Immature natural killer cell (primary cell): ENCODE results near the gene EMSY. TPM values are rescaled to one million over a fixed set of nuclear protein-coding genes. Genes with fewer than 3 reads are reported as not detected.
"Not testable (repeated sequence)": the region's sequence is repeated elsewhere in the genome, so short reads cannot be mapped to it uniquely, and the experiment has no call there.

Experiments used
- DNase-seq, 3 donors: peaks; one replicate each; pipeline ENCODE4 v3.0.0; 2022; ENCODE audit warnings: mixed read lengths in 1 of 3
- H3K27ac Mint-ChIP-seq, 6 donors: one replicate each; pipeline ENCODE4 v1.8.0; 2020; ENCODE audit warnings: mixed read lengths in 6 of 6, mild to moderate bottlenecking in 5 of 6, inconsistent platforms in 4 of 6, moderate library complexity in 3 of 6
- H3K27me3 Mint-ChIP-seq, 3 donors: one replicate each; pipeline ENCODE4 v1.8.0; 2020 to 2021; ENCODE audit warnings: low read depth in 3 of 3, mild to moderate bottlenecking in 3 of 3, mixed read lengths in 3 of 3, moderate library complexity in 3 of 3, inconsistent platforms in 1 of 3
- H3K36me3 Mint-ChIP-seq, 3 donors: one replicate each; pipeline ENCODE4 v1.8.0; 2020; ENCODE audit warnings: mixed read lengths in 3 of 3, inconsistent platforms in 2 of 3, mild to moderate bottlenecking in 2 of 3
- H3K4me1 Mint-ChIP-seq, 2 donors: one replicate each; pipeline ENCODE4 v1.8.0; 2020; ENCODE audit warnings: inconsistent platforms in 2 of 2, mild to moderate bottlenecking in 2 of 2, mixed read lengths in 2 of 2, moderate library complexity in 1 of 2
- H3K4me3 Mint-ChIP-seq, 5 donors: one replicate each; pipeline ENCODE4 v1.8.0; 2020; ENCODE audit warnings: mild to moderate bottlenecking in 5 of 5, mixed read lengths in 5 of 5, inconsistent platforms in 3 of 5, moderate library complexity in 3 of 5
- H3K9me3 Mint-ChIP-seq, 6 donors: one replicate each; pipeline ENCODE4 v1.8.0; 2020; ENCODE audit warnings: mild to moderate bottlenecking in 6 of 6, mixed read lengths in 6 of 6, inconsistent platforms in 4 of 6, moderate library complexity in 3 of 6
- polyA plus RNA-seq, 3 donors: library from polyadenylated mRNA; unstranded; fragments of 300-500 nt; fragmentation: Illumina TruSeq; gene quantifications; one replicate each; pipeline ENCODE4 v1.2.3, GENCODE V29; 2021

Gene EMSY
- polyA plus RNA-seq, 3 donors from 2014 or later = 14.4 to 16.9 (median 15.5) TPM

DNA sequence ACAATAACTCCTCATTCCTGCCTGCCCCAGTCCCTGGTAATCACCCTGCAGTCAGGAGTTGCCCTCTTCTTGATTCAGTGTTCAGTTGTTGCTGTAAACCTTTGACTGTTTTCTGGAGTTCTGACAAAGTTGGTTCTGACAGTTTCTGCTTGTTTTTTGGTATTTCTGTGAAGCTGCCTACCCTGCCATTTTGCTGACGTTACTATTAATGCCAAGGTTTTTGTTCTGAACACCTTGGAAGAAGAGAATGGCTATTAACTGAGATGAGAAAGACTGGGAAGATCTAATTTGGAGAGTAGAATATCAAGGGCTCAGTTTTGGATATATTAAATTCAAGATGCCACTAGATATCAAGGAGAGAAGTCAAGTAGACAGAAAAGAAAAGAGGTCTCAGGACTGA is 113.7 kb downstream of the EMSY start:
- Mint-ChIP-seq H3K9me3 (no peaks in the 10 kb centered on the region), H3K27ac (no peak overlapping the region), H3K36me3 (no peaks in the 10 kb centered on the region), H3K4me1 (no peaks in the 10 kb centered on the region), H3K27me3 (peaks cover 2 to 9% (median 2%) of the 10 kb centered on the region in 3 donors), H3K4me3 (no peak overlapping the region)
- no peak for DNase-seq

DNA sequence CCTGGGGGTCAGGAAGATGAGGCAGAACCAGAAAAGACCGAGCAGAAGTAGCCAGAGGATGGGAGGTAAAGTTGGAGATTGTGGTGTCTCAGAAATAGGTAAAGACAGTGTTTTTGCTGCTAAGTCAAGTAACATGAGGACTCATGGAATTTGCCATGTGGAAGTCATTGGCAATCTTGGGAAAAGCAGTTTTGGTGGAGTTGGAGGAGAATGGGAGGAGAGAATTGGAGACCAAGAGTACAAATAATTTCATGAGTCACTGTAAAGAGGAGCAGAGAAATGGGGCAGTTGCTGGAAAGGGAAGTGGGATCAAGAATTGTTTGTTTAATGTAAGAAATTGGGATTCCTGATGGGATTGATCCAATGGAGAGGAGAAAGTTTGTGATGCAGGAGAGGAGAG is 114.1 kb downstream of the EMSY start:
- DNase-seq = no peak
- H3K9me3 Mint-ChIP-seq = no peaks in the 10 kb centered on the region
- no peaks in the 10 kb centered on the region for H3K4me1 Mint-ChIP-seq
- H3K36me3 Mint-ChIP-seq = no peaks in the 10 kb centered on the region
- no peak overlapping the region for H3K4me3 Mint-ChIP-seq
- H3K27ac Mint-ChIP-seq = no peak overlapping the region
- peaks cover 2 to 9% (median 2%) of the 10 kb centered on the region in 3 donors for H3K27me3 Mint-ChIP-seq

DNA sequence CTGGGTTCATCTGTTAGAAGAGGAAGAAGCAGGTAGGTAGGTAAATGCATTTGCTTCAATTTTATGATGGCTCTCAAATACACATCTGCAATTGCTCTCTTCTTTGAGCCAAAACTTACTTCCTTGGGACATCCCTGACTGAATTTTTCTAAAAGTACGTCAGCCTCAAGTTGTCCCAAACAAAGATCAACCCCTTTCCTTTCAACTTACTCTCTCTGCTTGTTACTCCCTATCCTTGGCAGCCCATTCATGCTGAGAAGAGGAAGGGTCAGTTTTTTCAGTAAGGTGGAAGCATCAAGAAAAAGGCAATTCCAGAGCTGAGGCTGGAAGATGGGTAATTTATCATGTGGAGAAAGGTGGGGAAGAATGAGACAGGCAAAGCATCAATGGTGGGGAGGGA is 114.5 kb downstream of the EMSY start:
- Mint-ChIP-seq H3K9me3 (no peaks in the 10 kb centered on the region), H3K27me3 (peaks cover 2 to 9% (median 2%) of the 10 kb centered on the region in 3 donors), H3K4me3 (no peak overlapping the region), H3K4me1 (no peaks in the 10 kb centered on the region), H3K36me3 (no peaks in the 10 kb centered on the region), H3K27ac (no peak overlapping the region)
- DNase-seq = no peak

DNA sequence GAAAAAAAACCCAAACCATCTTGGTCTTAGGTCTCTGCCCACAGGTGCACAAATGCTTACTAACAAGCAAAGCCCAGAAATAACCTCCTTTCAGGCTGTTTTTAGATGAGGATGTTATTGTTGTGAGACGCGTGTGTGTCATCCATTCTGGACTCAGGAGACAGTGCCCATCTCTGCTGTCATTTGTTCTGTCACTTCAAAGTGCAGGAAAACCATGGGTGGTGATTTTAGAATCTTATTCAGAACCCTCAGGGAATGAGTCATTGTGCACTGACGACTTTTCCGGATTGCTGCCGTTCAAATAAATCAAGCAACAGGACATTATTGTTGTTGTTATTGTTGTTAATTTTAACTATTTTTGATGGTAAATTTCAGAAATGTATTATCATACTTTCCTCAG is 115.4 kb downstream of the EMSY start:
- Mint-ChIP-seq H3K4me3 (no peak overlapping the region), H3K4me1 (no peaks in the 10 kb centered on the region), H3K9me3 (no peaks in the 10 kb centered on the region), H3K36me3 (no peaks in the 10 kb centered on the region), H3K27me3 (peaks cover 2 to 9% (median 7%) of the 10 kb centered on the region in 3 donors), H3K27ac (no peak overlapping the region)
- no peak for DNase-seq

DNA sequence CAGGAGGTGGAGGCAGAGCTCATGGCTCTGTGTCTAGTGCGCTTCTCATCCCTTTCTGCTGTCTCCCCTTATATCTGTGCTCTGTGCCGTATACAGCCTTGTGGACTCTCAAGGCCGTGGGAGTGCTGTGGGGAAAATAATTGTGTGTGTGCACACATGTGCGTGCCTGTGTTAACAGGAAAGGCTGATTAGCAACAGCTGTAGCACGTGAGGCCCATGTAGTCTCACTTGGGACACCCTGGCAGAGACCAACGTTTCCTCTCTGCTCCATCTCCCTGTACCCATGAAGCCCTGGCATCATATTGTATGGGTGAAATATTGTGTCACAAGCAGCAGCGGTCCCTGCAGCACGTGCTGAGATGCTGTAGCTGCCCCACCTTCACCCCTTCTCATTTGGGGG is 116.4 kb downstream of the EMSY start:
- no peak overlapping the region for H3K4me3 Mint-ChIP-seq

DNA sequence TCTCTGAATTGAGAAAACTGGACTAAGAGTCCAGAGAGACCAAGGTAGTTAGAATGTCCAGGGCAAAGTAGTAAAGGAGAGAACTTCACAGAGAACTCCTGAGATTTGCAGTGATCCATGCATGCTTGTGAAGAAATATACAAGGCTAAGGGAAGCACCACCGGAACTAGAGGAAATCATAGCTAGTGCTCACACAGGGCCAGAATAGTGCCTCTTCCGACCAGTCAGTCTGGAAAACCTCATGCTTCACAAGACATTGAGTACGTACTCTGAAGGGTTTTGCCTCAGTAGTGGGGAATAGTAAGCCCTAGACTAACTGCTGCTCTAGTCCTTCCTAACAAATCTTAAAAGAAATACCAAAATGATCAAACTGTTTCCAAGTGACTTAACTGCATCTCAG is 117.7 kb downstream of the EMSY start:
- Mint-ChIP-seq H3K27me3 (peaks cover 2 to 9% (median 9%) of the 10 kb centered on the region in 3 donors), H3K4me3 (no peak overlapping the region), H3K4me1 (no peaks in the 10 kb centered on the region), H3K27ac (no peak overlapping the region), H3K36me3 (no peaks in the 10 kb centered on the region), H3K9me3 (peaks cover 0 to 2% (median 0%) of the 10 kb centered on the region in 6 donors)
- no peak for DNase-seq

More for the DNA sequence above, 116.4 kb downstream of the EMSY start:
- no peak for DNase-seq
- H3K9me3 Mint-ChIP-seq = peaks cover 0 to 2% (median 0%) of the 10 kb centered on the region in 6 donors
- peaks cover 2 to 9% (median 7%) of the 10 kb centered on the region in 3 donors for H3K27me3 Mint-ChIP-seq
- no peaks in the 10 kb centered on the region for H3K4me1 Mint-ChIP-seq
- no peaks in the 10 kb centered on the region for H3K36me3 Mint-ChIP-seq
- H3K27ac Mint-ChIP-seq = no peak overlapping the region

DNA sequence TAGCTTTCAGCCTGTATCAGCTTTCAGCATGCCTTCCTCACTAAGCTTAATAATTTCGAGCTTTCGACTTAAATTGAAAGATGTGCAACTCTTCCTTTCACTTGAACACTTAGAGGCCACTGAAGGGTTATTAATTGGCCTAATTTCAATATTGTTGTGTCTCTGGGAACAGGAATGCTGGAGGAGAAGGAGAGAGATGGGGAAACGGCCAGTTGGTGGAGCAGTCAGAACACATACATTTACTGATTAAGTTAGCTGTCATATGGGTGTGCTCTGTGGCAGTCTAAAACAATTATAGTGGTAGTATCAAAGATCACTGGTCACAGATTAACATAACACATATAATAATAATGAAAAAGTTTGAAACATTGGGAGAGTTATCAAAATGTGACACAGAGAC is 119.5 kb downstream of the EMSY start:
- DNase-seq = no peak
- peaks cover 2 to 15% (median 7%) of the 10 kb centered on the region in 3 donors for H3K27me3 Mint-ChIP-seq
- H3K4me1 Mint-ChIP-seq = no peaks in the 10 kb centered on the region
- H3K27ac Mint-ChIP-seq = no peak overlapping the region
- no peaks in the 10 kb centered on the region for H3K36me3 Mint-ChIP-seq
- H3K4me3 Mint-ChIP-seq = no peak overlapping the region
- peaks cover 0 to 3% (median 0%) of the 10 kb centered on the region in 6 donors for H3K9me3 Mint-ChIP-seq

DNA sequence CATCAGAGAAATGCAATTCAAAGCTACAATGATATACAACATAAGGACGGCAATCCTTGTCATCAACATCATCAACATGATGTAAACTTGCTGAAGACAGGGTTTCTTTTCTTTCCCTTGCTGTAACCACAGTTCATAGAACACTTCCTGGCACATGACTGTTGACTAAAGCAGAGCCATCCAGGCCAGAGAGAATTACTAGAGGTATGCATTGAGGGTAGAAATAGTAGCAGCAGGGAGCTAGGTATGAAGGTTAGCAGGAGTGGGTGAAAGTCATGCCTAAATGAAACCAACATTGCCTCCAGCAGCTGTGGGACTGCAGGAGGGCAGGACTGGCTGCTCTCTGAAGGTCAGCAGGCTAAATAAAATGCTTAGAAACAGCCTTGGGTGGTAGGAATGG is 122.0 kb downstream of the EMSY start:
- Mint-ChIP-seq H3K36me3 (no peaks in the 10 kb centered on the region), H3K9me3 (peaks cover 0 to 3% (median 0%) of the 10 kb centered on the region in 6 donors), H3K27me3 (peaks cover 2 to 15% (median 7%) of the 10 kb centered on the region in 3 donors), H3K4me3 (no peak overlapping the region), H3K27ac (no peak overlapping the region), H3K4me1 (no peaks in the 10 kb centered on the region)
- no peak for DNase-seq

DNA sequence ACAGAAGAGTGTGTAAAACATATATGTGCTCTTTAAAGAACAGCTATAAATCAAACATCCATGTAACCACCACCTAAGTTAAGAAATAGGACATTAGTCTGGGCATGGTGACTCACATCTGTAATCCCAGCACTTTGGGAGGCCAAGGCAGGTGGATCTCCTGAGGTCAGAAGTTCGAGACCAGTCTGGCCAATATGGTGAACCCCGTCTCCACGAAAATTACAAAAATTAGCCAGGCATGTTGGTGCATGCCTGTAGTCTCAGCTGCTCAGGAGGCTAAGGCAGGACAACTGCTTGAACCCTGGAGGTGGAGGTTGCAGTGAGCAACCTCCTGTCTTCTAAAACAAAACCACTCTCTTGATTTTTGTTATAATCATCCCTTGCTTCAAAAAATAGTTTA is 122.4 kb downstream of the EMSY start:
- no peak overlapping the region for H3K27ac Mint-ChIP-seq
- DNase-seq = no peak
- H3K36me3 Mint-ChIP-seq = no peaks in the 10 kb centered on the region
- H3K9me3 Mint-ChIP-seq = peaks cover 0 to 3% (median 0%) of the 10 kb centered on the region in 6 donors
- H3K4me3 Mint-ChIP-seq = no peak overlapping the region
- peaks cover 2 to 13% (median 7%) of the 10 kb centered on the region in 3 donors for H3K27me3 Mint-ChIP-seq
- H3K4me1 Mint-ChIP-seq = no peaks in the 10 kb centered on the region

DNA sequence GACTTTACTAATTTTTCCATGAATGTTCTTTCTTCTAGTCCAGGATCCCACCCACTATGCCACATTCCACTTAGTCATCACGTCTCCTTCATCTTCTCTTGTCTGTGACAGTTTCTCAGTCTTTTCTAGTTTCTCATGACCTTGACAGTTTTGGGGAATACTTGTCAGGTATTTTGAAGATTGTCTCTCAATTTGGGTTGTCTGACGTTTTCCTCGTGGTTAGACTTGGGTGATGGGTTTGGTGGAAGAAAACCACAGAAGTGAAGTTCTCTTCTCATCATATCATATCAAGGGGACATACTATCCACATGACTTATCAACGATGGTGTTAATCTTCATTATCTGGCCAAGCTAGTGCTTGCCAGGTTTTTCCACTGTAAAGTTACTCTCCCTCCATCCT is 123.3 kb downstream of the EMSY start:
- H3K27ac Mint-ChIP-seq = no peak overlapping the region
- H3K27me3 Mint-ChIP-seq = peaks cover 0 to 7% (median 6%) of the 10 kb centered on the region in 3 donors
- H3K9me3 Mint-ChIP-seq = peaks cover 0 to 3% (median 0%) of the 10 kb centered on the region in 6 donors
- DNase-seq = no peak
- no peak overlapping the region for H3K4me3 Mint-ChIP-seq
- H3K36me3 Mint-ChIP-seq = no peaks in the 10 kb centered on the region
- H3K4me1 Mint-ChIP-seq = no peaks in the 10 kb centered on the region

DNA sequence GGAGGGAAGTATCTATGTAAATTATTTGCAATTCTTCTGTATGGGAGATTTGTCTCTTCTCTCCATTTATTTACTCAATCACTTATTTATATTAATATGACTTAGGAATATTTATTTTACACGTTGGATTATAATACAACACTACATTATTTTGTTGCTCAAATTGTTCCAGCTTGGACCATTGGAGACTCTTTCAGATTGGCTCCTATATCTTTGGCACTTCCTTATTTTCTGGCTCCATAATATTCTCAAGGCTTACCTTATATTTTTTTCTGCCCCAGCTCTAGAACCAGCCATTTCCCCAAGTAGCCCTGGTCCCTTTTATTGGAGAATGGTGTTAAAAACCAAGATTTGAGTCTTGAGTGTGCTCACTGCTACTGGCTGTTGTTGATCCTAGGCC is 123.8 kb downstream of the EMSY start:
- no peak overlapping the region for H3K4me3 Mint-ChIP-seq
- peaks cover 0 to 3% (median 0%) of the 10 kb centered on the region in 6 donors for H3K9me3 Mint-ChIP-seq
- no peak overlapping the region for H3K27ac Mint-ChIP-seq
- no peak for DNase-seq
- H3K36me3 Mint-ChIP-seq = no peaks in the 10 kb centered on the region
- H3K27me3 Mint-ChIP-seq = peaks cover 0 to 8% (median 7%) of the 10 kb centered on the region in 3 donors
- no peaks in the 10 kb centered on the region for H3K4me1 Mint-ChIP-seq

DNA sequence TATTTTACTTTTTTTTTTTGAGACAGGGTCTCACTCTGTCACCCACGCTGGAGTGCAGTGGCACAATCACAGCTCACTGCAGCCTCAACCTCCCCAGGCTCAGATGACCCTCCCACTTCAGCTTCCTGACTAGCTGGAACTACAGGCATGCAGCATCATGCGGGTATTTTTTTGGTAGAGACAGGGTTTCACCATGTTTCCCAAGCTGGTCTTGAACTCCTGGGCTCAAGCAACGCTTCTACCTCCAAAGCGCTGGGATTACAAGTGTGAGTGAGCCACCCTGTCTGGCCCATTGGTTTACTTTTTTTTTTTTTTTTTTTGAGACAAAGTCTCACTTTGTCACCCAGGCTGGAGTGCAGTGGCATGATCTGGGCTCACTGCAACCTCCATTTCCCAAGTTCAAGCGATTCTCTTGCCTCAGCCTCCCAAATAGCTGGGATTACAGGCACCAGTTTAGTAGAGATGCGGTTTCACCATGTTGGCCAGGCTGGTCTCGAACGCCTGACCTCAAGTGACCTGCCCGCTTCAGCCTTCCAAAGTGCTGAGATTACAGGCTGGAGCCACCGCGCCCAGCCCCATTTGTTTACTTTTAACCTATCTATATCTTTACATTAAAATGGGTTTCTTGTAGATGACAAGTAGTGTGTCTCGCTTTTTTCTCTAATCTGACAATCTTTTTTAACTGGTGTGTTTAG is 127.5 kb downstream of the EMSY start:
- H3K36me3 Mint-ChIP-seq, H3K9me3 Mint-ChIP-seq, H3K4me1 Mint-ChIP-seq, H3K4me3 Mint-ChIP-seq, H3K27ac Mint-ChIP-seq, H3K27me3 Mint-ChIP-seq, DNase-seq: not testable (repeated sequence)

DNA sequence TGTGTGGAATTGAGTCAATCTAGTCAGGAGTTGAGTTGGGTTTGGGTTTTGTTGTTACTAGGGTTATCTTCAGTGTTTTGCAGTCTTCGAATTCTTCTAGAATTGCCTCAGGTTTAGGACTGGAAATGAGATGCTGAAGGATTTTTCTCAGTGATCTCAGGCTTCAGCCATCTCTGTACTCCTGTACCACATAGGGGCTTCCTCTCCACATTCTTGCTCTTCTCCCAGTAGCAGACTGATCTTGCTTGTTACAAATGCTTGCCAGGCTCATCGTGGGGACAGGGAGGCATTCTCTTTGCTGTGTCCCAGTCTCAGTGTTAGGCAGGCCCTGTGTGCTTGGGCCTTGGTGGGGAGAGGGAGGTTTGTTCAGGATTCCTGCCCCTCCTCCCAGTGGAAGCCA is 129.6 kb downstream of the EMSY start:
- Mint-ChIP-seq H3K27ac (no peak overlapping the region), H3K36me3 (no peaks in the 10 kb centered on the region), H3K4me1 (no peaks in the 10 kb centered on the region), H3K27me3 (peaks cover 2 to 7% (median 5%) of the 10 kb centered on the region in 3 donors), H3K9me3 (no peaks in the 10 kb centered on the region), H3K4me3 (no peak overlapping the region)
- no peak for DNase-seq

DNA sequence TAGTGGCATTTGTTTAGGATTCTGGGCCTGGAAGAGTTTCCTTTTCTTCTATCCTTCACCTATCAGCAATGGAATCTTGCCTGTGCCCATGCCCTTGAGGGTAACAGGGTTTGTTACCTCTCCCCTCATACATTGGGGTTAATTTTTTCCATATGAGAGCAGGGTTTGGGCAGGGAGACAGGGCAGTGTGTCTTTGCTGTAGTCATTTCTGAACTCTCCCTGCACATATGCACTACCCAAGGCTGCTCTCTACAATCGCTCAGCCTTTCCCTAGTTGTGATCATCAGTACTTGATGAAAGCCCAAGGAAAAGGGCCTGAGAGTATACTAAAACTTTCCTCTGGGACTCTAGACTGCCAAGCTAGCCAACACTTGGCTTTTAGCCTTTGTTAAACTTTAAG is 130.1 kb downstream of the EMSY start:
- Mint-ChIP-seq H3K4me3 (no peak overlapping the region), H3K36me3 (no peaks in the 10 kb centered on the region), H3K4me1 (no peaks in the 10 kb centered on the region), H3K27me3 (peaks cover 2 to 7% (median 6%) of the 10 kb centered on the region in 3 donors), H3K9me3 (no peaks in the 10 kb centered on the region), H3K27ac (no peak overlapping the region)
- no peak for DNase-seq
